GM18909 (cell line): ENCODE data around the gene ANO5.
"Not testable (repeated sequence)": the region's sequence is repeated elsewhere in the genome, so short reads cannot be mapped to it uniquely, and the experiment has no call there.

ENCODE experiments used
- ATAC-seq: cut with Tn5 transposase; IDR thresholded peaks from one replicate; pipeline ENCODE4 v1.9.1; 2021; ENCODE audit warnings: mild to moderate bottlenecking; ENCODE audit not compliant: unreplicated experiment, poor library complexity

Gene ANO5

DNA sequence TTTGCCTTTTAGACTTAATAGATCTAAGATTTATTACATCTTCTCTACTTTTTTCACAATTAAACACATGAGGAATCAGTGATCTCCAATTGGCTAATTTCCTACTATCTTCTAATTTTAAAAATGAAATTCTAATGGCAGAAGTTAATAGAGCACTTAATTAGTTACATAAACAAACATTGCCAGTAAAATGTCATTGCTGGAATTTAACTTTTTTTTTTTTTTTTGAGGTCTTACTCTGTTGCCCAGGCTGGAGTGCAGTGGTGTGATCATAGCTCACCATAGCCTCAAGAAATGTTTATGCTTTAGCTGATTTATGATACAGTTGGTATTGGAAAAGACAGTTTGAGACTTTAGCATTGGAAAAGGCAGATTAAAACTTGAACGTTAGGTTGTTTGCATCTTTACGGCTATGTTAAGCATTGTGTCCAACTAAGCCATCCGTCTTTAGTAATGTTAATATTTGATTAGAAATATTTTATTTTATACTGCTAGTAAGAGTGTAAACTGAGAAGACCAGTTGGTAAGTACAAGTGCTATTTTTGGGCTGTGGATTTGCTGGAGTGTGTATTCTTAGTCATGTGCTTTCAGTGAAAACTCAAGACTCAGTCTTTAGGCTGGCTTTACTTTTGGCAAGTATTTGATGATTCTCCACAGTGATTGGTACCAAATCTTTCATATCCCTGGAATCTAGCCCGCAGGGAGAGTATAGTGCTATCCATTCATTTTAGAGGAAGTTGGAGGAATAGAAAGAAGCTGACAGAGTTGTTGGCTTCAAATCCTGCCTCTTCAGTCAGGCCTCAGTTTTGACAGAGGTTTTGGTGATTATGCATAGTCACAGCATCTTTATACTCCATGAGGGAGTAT, 4.5 kb downstream of the ANO5 start:
- ATAC-seq: no peak

DNA sequence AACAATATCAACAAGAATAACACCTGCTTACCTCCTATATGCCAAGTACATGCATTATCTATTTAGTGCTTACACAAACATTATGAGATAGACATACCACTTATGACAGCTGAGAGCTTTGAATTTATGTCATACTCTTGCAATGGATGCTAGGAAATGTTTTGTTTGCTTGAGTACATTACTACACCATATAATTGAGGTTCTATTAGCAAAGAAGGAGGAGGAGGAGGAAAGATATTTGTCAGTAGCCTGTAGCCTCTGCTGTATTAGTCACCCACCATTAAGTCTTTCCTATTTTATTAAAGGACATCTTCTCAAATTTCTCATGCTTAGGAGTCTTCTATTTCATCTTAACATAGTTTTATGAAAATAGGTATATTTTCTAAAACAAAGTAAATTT, 6.4 kb downstream of the ANO5 start:
- ATAC-seq: no peak

DNA sequence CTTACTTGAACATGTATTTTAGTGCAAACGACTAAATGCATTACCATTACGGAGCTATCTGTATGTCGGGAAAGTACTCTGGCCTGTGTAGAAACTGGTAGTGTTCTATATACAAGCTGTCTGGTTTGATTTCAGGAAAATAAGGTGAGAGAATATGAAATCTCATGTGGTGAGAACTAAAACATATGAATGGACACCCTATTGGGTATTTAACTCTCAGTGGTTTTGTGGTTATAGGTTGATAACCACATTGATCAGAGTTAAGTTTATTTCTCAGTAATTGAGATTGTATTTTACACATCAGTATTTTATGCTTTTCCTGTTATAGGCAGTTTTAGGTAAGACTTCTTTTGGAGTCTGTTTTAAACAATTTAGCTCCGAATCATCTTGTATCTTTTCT, 10.4 kb downstream of the ANO5 start:
- ATAC-seq: peak; percentile 87

DNA sequence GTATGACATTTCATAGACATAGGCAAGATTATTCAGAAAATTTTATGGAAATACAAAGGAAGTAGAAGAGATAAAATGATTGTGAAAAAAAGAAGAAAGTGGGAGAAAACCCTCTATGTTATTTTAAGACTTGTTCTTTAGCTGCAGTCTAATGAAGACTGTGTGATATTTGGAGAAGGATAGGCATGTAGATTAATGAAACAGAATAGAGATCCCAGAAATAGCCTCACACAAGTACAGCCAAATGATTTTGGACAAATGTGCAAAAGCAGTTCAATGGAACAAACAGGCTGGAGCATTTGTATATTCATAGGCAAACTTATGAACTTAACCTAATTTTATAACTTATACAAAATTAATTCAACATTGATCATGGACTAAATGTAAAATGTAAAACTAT, 14.3 kb downstream of the ANO5 start:
- no peak for ATAC-seq

DNA sequence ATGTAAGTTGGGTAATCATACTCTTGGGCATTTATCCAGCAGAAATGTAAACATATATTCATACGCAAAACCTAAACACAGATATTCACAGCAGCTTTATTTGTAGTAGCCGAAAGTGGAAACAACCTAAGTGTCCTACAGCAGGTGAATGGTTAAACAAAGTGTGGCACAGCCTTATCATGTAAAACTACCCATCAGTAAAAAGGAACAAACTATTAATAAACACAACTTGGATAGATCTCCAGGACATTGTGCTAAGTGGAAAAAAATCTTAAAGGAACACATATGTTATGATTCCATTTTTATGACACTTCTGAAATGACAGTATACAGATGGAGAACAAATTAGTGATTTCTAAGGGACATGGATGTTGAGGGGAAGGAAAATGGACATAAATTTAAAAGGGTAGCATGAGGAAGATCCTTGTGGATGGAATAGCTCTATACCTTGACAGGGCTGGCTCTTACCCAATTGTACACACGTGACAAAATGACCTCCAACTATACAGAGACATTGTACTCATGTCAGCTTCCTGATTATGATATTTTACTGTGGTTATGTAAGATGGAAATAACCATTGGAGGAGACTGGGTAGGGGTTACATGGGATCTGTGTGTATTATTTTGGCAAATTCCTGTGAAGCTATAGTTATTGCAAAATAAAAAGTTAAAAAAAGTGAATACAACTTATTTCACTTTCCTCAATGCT, 15.4 kb downstream of the ANO5 start:
- no peak for ATAC-seq

DNA sequence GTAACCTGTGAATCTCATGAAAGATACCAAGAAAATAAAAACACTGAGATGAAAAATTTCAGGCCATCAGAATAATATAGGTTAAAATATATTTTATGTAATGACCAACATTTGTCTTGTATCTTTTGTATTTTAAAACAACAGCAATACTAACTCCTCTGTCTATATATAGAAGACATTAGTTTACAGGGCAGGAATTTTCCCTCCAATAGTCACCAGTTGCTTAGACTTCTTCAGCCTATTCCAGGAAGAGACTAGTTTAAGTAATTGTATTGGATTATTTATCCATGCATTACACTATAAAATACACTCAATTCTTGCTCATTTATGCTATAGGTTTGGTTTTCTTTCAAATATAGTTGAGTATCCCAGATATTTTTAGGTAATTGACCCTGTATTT, 24.1 kb downstream of the ANO5 start:
- no peak for ATAC-seq

DNA sequence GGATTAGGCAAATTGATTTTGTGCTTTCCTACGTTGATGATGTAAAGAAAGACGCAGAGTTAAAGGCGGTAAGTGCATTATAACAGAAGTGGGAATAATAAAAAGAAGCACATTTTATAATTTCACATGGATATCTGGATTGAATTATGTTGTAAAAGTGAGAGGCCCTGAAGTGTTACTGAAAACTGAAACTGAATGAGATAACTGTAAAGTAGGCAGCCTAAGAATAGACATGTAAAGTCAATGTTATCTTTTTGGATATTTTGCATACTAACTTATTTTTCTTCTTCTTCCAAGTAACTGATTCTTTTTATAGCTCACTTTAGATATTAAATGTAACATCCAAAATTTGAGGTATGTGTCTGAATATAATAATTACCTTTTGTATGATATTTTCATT, 28.3 kb downstream of the ANO5 start:
- no peak for ATAC-seq

DNA sequence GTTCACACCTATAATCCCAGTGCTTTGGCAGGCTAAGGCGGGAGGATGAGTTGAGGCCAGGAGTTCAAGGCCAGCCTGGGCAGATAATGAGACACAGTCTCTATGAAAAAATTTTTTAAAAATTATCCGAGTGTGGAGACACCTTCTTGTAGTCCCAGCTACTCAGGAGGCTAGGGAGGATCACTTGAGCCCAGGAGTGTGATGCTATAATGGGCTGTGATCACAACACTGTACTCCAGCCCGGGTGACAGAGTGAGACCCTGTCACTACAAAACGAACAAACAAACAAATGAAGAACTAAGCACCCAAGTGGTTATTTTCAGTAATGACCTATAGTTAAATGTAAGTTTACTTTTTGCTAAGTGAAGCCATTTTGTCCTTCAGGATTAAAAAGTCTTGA, 32.3 kb downstream of the ANO5 start:
- no peak for ATAC-seq

DNA sequence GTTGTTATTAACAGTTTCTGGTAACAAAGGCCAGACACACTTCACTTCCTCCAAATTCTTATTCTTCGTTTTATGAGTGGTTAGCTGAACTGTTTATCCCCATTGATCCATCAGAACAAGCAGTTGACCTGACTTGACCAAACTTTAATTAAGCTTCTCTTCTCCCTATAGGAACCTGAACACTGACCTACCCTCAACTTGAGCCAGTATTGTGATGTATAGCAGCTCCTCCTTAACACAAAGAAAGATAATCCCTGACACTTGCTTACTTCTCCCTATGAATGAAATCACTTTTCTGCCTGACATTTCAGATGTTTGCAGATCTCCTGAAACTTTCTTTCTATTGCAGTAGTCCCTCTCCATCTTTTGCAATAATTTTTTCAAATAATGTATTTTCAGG, 41.9 kb downstream of the ANO5 start:
- no peak for ATAC-seq

DNA sequence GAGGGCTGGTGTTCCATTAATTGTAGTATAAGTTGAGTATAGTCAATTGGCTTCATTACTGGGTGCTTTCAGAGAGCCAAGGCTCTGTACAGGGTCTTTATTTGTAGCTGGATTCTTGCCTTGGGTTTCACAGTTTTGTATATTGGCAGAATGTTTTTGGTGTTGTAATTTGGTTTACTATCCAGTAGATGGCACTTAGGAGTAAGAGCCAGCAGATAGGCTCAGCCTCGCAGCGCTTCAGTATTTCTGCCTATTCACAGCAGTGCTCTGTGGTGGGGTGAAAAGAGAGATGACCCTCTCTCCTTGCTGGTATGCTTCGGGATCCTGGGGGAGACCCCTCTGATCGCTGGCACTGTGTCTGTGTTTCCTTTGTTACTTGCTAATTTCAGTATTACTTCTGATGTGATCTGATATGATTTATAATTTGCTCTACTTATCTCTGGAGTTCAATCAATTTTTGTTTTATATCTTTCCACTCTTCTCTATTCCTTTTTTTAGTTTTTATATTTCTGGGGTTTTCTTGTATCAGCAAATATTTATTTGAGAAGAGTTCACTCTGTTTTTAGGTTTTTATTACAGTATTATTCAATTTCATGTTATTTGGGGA, 52.2 kb downstream of the ANO5 start:
- peak; percentile 99 for ATAC-seq

DNA sequence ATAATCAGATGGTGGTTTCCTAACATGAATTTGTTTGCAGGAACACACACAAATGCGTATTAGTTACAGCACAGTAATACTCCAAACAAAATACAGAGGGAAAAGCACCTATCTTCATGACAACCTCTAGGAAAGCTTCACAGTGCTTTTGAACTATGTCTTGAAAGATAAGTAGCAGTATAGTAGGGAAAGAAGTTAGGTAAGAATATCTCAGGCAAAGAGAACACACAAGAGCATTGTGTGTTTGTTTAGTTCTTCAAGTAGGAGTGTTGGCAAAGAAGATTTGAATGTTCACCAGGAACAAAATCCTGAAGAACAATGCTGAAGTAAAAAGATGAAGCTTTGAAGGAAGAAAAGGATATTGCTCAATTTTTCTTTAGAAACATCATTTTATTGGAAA, 54.1 kb downstream of the ANO5 start:
- ATAC-seq: no peak

DNA sequence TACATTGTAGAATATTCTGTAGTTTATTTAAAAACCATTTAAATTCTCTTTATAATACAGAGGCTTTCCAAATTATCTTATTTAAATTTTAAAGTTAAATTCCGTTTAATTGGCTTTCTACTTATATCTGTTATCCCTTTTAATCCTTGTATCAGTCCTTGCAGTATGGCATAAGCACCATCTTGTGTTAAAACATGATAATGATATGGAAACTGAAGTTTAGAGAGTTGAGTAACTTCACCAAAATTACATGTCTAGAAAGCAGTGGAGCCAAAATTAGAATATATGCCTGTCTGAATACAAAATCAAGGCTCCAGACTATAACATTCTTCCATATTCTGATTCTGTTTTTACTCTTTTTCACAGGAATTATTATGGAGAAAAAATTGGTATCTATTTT, 57.0 kb downstream of the ANO5 start:
- ATAC-seq: no peak

DNA sequence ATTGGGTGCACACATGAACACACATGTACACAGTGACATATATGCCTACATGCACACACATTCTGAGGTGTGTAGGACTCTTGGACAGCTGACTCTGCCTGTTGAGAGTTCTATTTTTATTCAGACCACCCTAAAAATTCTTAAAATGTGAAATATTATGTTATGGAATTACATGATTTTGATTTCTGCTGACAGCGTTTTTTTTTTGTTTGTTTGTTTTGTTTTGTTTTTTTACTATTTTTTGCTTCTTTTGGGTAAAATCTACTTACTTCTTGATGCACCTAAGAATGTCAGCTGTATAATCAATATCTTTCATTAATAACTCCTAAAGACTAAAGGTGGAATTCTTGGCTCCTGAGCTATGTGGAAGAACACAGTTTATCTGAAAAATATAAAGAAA, 64.0 kb downstream of the ANO5 start:
- ATAC-seq: no peak

DNA sequence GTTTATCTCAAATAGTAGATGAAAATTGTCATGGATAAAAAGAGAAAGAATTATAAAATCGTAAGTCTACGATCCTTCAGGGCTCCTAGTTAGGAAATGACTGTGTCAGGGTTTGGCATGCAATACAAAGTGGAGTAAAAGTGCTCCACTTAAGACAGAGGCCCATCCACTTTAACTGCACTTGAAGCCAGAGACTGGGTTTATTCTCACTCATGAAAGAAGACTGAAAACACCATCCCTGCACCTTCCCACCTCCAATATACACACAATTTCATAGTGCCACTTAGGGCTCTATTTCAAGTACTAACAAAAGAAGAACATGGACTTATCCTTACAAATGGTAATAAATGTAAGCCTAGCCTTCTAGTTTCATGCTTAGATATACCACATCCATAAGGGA, 70.7 kb downstream of the ANO5 start:
- no peak for ATAC-seq

DNA sequence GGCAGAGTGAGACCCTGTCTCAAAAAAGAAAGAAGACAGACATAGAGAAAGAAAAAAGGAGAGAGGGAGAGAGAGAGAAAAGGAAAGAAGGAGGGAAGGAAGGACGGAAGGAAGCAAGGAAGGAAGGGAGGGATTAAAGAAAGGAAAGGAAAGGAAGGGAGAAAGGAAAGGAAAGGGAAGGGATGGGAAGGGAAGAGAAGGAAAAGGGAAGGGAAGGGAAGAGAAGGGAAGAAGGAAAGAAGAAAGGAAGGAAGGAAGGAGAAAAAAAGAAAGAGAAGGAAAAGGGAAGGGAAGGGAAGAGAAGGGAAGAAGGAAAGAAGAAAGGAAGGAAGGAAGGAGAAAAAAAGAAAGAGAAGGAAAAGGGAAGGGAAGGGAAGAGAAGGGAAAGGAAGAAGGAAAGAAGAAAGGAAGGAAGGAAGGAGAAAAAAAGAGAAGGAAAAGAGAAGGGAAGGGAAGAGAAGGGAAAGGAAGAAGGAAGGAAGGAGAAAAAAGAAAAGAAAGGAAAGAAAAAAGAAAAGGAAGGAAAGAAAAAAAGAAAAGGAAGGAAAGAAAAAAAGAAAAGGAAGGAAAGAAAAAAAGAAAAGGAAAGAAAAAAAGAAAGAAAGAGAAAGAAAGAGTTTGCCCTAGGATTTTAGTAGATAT, 76.2 kb downstream of the ANO5 start:
- not testable (repeated sequence) for ATAC-seq

DNA sequence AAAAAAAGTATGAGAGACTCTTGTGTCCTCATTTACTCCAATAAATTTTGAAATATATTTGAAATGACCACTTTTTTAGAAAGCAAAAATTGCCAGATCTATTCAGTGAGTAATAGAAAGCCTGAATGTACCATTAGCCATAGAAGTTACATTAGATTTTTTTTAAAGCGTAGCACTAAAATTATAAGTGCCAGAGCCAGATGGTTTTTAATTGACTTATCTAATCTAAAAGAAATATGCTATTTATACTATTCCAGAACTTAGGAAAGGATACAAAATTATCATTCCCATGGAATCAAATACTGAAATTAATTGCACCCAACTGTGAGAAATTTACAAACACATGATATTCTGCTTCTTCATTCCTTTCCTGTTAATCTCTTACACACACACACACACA, 80.9 kb downstream of the ANO5 start:
- ATAC-seq: no peak

DNA sequence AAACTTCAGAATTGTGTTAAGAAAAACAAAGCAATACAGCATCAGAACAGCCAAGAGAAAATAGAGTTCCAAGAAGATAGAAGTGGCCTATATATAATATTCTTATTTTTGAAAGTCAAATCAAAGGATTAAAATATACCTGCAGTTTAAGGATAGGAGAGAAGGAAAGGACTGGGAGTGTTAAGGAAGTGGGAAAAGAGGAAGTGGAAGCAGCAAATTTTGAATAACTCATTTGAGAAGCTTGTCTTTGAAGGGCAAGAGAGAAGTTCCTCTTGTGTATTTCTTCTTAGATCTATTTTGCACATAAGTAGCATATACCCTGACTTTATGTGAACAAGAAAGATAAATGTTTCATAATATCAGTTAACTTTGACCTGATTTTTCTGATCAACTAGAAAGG, 82.7 kb downstream of the ANO5 start:
- no peak for ATAC-seq

DNA sequence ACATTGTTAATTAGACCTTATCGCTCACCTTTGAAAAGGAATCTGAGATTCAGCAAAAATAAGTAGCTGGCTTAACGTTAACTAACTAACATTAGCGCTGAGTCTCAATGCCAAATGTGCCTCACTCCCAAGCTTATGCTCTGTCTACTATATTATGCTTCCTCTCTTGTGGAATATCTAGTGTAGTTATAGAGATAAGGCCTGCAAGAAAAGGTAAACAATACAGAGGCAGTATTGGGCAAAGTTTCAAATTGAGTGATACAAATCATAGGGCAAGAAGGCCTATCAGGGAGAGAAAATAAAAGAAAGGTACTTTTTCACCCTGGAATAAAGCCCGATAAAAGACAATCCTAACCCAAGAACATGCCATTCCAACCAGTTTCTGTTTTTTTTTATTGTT, 83.7 kb downstream of the ANO5 start:
- no peak for ATAC-seq

DNA sequence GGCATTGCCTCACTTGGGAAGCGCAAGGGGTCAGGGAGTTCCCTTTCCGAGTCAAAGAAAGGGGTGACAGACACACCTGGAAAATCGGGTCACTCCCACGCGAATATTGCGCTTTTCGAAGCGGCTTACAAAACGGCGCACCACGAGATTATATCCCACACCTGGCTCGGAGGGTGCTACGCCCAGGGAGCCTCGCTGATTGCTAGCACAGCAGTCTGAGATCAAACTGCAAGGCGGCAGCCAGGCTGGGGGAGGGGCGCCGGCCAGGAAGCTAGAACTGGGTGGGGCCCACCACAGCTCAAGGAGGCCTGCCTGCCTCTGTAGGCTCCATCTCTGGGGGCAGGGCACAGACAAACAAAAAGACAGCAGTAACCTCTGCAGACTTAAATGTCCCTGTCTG, 92.1 kb downstream of the ANO5 start:
- not testable (repeated sequence) for ATAC-seq

DNA sequence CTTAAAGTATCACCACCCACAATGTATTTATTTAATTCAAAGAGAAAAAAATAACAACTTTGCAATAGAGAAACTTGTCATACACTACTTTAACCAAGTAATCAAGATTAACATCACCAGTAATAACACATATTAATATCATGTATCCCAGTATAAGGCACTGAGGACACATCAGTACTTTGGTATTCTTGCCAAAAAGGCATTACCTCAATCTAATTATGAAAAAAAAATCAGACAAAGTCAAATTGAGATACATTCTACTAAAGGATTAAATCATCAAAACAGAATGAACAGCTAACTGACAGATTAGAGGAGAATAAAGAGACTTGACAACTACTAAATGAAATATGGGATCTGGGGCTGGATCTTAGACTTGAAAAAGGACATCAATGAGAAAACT, 109.5 kb downstream of the ANO5 start:
- ATAC-seq: no peak

DNA sequence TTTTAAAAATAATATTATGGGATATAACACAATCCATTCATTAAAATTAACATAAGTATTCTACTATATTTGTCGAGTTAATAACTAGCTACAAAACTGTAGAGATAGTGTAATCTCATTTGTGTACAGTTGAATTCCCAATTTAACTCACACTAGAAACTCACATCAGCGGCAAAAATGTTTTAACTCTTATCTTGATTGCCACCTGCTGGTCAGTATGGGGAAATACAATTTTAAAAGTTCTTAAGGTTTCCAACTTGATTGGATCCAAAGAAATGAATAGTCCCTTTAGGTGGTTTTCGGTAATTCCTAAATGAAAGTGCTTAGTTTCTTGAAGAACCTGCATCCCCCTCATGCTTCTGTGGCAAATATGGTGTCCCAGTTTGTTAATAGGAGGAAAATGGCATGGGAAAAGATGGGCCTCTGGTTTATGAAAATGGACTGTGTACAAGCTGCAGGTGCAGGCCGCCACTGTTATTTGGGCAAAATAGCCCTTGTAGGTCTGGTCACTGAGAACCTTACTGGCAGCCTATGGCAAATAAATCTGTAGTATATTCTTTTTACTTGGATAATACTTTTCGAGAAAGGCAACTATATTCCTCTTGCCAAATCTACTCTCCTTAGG, 111.6 kb downstream of the ANO5 start:
- no peak for ATAC-seq
